NT2/D1 (cell line): Measurements from ENCODE around the gene EHD1.

Experiments
- SUZ12 ChIP-seq: IDR thresholded peaks from 2 replicates; pipeline ENCODE4 v1.6.1; 2011; ENCODE audit not compliant: insufficient read length, insufficient read depth; ENCODE audit errors: extremely low read depth
- YY1 ChIP-seq: IDR thresholded peaks from 2 replicates; pipeline ENCODE4 v1.6.1; 2011; ENCODE audit not compliant: insufficient read length, insufficient read depth
- ZNF274 ChIP-seq: IDR thresholded peaks from 2 replicates; pipeline ENCODE4 v1.6.1; 2011; ENCODE audit warnings: mild to moderate bottlenecking, low read depth, low read length

GRCh38 chr11:64880240-64881001 lies 2.0 kb upstream of the EHD1 start:
- TF ChIP-seq SUZ12, result no peak
- TF ChIP-seq ZNF274, result no peak
- TF ChIP-seq YY1, result no peak
